Left ventricle myocardium inferior (tissue), 1 donor: ENCODE results near the gene RHOBTB1. TPM values are rescaled to one million over a fixed set of nuclear protein-coding genes. Genes with fewer than 3 reads are reported as not detected.

Source experiments
- DNase-seq: peaks from one replicate; pipeline ENCODE4 v3.0.0-alpha.2; 2020
- H3K27ac ChIP-seq: fragments of 200-600 bp; replicated peaks from 2 replicates; pipeline ENCODE4 v1.8.0; 2021
- H3K27me3 ChIP-seq: fragments of 200-600 bp; 2 replicates; pipeline ENCODE4 v1.8.0; 2021; ENCODE audit warnings: low read depth
- H3K36me3 ChIP-seq: fragments of 200-600 bp; 2 replicates; pipeline ENCODE4 v1.8.0; 2021
- H3K4me1 ChIP-seq: fragments of 200-600 bp; 2 replicates; pipeline ENCODE4 v1.8.0; 2021
- H3K4me3 ChIP-seq: fragments of 200-600 bp; 2 replicates; pipeline ENCODE4 v1.8.0; 2021; ENCODE audit warnings: mild to moderate bottlenecking, moderate library complexity
- H3K9me3 ChIP-seq: fragments of 200-600 bp; replicated peaks from 2 replicates; pipeline ENCODE4 v1.8.0; 2021
- intact Hi-C: fragments of 100-400 bp; cut with micrococcal nuclease; formaldehyde crosslinking; loops from one replicate; pipeline ENCODE4 v1.11.0; 2022
- total RNA-seq: library from RNA; stranded (reverse); fragmentation: NEBNext Ultra II Directional; extraction: Animal tissue kit (Norgen Biotek cat#: 25700); gene quantifications from one replicate; pipeline ENCODE4 v1.2.1, GENCODE V29; 2021
- TF ChIP-seq, protein P1 (sequence below): fragments of 200-600 bp; IDR thresholded peaks from 2 replicates; pipeline ENCODE4 v1.8.0; 2021; ENCODE audit warnings: antibody characterized with exemption, mild to moderate bottlenecking, borderline replicate concordance
- donor health status: DM: no; HTN: yes; CAD: no; lungs with severe emphysema.

RHOBTB1 gene
- total RNA-seq, 1 donor from 2014 or later, result 16.6 TPM

DNA sequence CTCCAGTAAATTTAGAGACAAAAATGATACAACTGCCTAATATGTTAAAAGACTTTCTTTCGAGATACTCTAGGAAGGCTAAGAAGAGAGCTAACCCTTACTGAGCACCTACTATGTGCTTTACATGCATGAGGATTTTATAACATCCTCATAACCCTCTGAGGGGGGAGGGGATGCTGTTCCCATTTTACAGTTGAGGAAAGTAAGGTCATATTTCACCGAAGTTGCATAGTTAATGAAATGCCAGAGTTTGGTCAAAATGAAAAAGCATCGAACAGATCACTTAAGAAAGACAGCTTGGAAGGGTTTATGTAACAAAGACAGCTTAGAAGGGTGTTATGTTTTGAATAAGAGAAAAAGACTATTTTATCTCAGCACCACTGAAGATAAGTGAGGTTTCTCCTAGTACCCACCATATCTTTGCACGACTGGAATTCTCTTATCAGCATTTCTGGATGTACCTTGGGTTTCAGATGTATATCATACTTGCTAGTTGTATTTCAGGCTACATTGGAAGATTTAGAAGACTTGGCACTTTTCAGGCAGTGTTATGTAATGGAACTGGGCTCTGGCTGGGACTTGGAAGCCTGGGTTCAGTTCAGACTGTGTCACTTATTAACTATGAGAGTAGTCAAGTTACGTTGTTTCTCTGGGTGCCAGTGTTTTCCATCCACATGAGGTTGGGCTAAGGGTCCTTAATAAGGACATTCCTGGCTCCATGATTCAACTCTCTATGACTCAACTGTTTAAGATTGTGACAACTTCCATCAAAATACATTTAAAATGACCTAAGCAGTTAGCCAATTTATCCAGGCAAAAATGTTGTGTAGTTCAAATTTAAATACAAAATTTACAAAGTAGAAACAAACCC, 6.0 kb downstream of the RHOBTB1 start:
- H3K4me1 ChIP-seq, result peaks cover 73% of the 10 kb centered on the region
- H3K9me3 ChIP-seq, result no peaks in the 10 kb centered on the region
- TF ChIP-seq, protein P1, sequence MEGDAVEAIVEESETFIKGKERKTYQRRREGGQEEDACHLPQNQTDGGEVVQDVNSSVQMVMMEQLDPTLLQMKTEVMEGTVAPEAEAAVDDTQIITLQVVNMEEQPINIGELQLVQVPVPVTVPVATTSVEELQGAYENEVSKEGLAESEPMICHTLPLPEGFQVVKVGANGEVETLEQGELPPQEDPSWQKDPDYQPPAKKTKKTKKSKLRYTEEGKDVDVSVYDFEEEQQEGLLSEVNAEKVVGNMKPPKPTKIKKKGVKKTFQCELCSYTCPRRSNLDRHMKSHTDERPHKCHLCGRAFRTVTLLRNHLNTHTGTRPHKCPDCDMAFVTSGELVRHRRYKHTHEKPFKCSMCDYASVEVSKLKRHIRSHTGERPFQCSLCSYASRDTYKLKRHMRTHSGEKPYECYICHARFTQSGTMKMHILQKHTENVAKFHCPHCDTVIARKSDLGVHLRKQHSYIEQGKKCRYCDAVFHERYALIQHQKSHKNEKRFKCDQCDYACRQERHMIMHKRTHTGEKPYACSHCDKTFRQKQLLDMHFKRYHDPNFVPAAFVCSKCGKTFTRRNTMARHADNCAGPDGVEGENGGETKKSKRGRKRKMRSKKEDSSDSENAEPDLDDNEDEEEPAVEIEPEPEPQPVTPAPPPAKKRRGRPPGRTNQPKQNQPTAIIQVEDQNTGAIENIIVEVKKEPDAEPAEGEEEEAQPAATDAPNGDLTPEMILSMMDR, result no peak
- no peaks in the 10 kb centered on the region for H3K27me3 ChIP-seq
- no peak for DNase-seq
- H3K27ac ChIP-seq, result peak overlapping the region; percentile 57
- intact Hi-C loops, result no loop called here
- peaks cover 5% of the 10 kb centered on the region for H3K36me3 ChIP-seq
- H3K4me3 ChIP-seq, result no peak overlapping the region

- Histone ChIP-seq H3K4me1 (peaks cover 63% of the 10 kb centered on the region), H3K9me3 (no peaks in the 10 kb centered on the region), H3K27ac (peak overlapping the region; percentile 57), H3K36me3 (peaks cover 7% of the 10 kb centered on the region), H3K27me3 (no peaks in the 10 kb centered on the region), H3K4me3 (no peak overlapping the region)
- intact Hi-C loops, result no loop called here
- TF ChIP-seq, protein P1, result no peak
- no peak for DNase-seq
Observed at GRCh38 chr10:60937022-60937421, 7.0 kb downstream of the RHOBTB1 start.

DNA sequence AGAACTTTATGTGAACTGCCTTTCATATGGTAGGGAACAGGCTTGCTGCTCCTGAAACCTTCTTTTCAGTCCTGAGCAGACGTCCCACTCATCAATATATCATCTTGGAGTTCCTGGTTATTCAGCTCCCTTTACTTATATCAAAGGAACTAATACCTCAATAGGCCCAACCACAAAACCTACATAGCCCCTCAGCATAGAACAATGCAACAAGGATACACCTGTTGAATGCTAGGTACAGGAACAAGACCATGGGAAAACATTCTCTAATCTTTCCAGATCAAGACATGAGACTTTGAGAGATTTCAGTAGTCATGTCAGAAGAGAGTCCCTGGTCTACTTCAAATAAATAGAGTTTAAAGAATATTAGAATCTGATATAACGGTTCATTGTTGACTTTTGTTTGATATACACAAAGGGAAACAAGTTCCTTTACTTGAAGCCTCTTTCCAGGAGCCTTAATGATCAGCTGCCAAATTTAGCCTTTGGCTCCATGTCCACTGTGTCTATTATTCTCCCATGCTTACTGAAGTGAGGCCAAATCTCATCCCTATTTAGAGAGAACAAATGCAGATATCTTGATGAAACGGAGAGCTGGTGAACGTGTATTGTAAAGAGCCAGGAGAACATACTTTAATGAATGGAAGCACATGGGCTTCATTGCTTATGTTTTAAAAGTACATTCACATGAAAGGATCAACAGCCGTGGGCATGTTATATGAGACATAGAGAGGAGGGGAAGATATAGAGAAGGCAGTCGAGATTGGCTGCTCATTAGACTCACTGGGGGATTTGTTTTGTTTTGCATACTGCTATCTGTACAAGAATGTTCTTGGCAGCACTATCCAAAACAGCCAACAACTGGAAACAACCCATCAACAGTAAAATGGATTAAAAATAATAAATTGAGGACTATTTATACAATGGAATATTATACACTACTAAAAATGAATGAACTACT, 9.5 kb downstream of the RHOBTB1 start:
- no peaks in the 10 kb centered on the region for H3K9me3 ChIP-seq
- H3K27me3 ChIP-seq, result no peaks in the 10 kb centered on the region
- peaks cover 50% of the 10 kb centered on the region for H3K4me1 ChIP-seq
- peak overlapping the region; percentile 61 for H3K27ac ChIP-seq
- H3K36me3 ChIP-seq, result peaks cover 11% of the 10 kb centered on the region
- no peak overlapping the region for H3K4me3 ChIP-seq
- intact Hi-C loops, result no loop called here
- TF ChIP-seq, protein P1, result no peak
- DNase-seq, result no peak

DNA sequence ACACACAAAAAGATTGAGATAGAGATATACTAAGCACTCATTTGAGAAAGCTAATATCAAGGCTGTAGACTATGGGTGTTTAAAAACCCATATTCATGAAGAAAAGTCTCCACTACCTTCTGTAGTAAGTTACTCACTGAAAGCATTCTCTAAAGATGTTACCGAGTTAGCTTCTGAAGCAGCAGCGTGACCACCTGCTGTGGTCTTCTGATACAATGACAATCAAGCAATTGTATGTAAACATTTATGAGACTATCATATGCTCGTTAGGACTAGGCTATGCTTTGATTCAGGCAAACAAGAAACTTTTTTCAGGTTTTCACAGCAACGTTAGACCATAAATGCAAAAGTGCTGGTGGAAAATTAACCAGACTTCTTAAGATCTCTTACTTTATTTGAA, 11.2 kb downstream of the RHOBTB1 start:
- H3K27me3 ChIP-seq, result no peaks in the 10 kb centered on the region
- H3K4me3 ChIP-seq, result no peak overlapping the region
- no peak overlapping the region for H3K27ac ChIP-seq
- TF ChIP-seq, protein P1, result no peak
- H3K9me3 ChIP-seq, result no peaks in the 10 kb centered on the region
- no peak for DNase-seq
- H3K36me3 ChIP-seq, result peaks cover 11% of the 10 kb centered on the region
- peaks cover 37% of the 10 kb centered on the region for H3K4me1 ChIP-seq
- intact Hi-C loops, result no loop called here

DNA sequence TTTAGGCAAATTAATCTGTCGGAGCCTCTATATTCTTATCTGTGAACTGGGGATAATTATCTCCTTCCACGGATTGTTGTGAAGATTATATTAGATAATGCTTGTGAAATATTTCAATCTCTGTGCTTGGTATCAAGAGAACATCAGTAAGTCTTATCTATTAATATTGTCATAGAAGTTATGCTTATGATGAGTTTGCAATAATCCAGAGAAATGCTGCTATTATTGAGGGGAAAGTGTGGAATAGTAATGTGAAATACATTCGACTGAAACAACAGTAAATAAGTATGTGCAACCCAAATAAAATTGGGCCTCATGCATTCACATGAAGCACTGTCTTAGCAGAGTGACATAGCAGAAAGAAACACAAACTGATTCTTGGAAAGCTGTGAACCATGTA, 13.7 kb downstream of the RHOBTB1 start:
- TF ChIP-seq, protein P1, result no peak
- Histone ChIP-seq H3K4me3 (no peak overlapping the region), H3K9me3 (no peaks in the 10 kb centered on the region), H3K27me3 (no peaks in the 10 kb centered on the region), H3K27ac (no peak overlapping the region), H3K36me3 (peaks cover 6% of the 10 kb centered on the region), H3K4me1 (peaks cover 24% of the 10 kb centered on the region)
- intact Hi-C loops, result no loop called here
- no peak for DNase-seq
